Caco-2 (cell line): ENCODE data around the gene GSX1. TPM values are rescaled to one million over a fixed set of nuclear protein-coding genes. Genes with fewer than 3 reads are reported as not detected.

Experiments
- BruUV-seq: library from RNA; stranded (reverse); fragments of 400-500 nt; replicated peaks from 2 replicates; lab custom pipeline; 2021; lab: Mats Ljungman, UMichigan
- CTCF ChIA-PET: fragments of 300-600 bp; sonication (Branson Sonifier 250); formaldehyde crosslinking; loops from one replicate; lab custom pipeline; 2022; ENCODE audit warnings: antibody characterized with exemption; lab: Charles Lee
- POLR2A ChIA-PET: fragments of 300-600 bp; sonication (Branson Sonifier 250); formaldehyde crosslinking; loops from one replicate; lab custom pipeline; 2022; ENCODE audit warnings: antibody characterized with exemption; lab: Charles Lee
- DNase-seq, 2 experiments: peaks; one replicate each; pipeline versions ENCODE4 v3.0.0 to v3.0.0-alpha.2; 2020 to 2022
- H3K27me3 ChIP-seq: replicated peaks from 2 replicates; pipeline ENCODE4 v1.6.0; 2011; ENCODE audit warnings: low read length; ENCODE audit not compliant: control insufficient read depth, insufficient read depth
- H3K36me3 ChIP-seq: 2 replicates; pipeline ENCODE4 v1.5.1; 2011; ENCODE audit warnings: low read length; ENCODE audit not compliant: control insufficient read depth, insufficient read depth
- H3K4me1 ChIP-seq: fragments of 250-450 bp; sonication (Bioruptor Pico); 2 replicates; pipeline ENCODE4 v1.5.1; 2020; ENCODE audit warnings: mild to moderate bottlenecking
- H3K4me3 ChIP-seq: 2 replicates; pipeline ENCODE4 v1.5.1; 2011; ENCODE audit warnings: low read depth, mild to moderate bottlenecking, control low read depth, low read length
- H3K9me3 ChIP-seq: fragments of 250-450 bp; sonication (Bioruptor Pico); 2 replicates; pipeline ENCODE4 v1.5.1; 2020; ENCODE audit warnings: mild to moderate bottlenecking, moderate library complexity
- H3K27ac Mint-ChIP-seq: one replicate; pipeline ENCODE4 v1.8.0; 2022; ENCODE audit warnings: mixed read lengths; ENCODE audit not compliant: unreplicated experiment
- H3K27me3 Mint-ChIP-seq: one replicate; pipeline ENCODE4 v1.8.0; 2022; ENCODE audit warnings: mixed read lengths; ENCODE audit not compliant: insufficient read depth, unreplicated experiment
- H3K36me3 Mint-ChIP-seq: one replicate; pipeline ENCODE4 v1.8.0; 2022; ENCODE audit warnings: mild to moderate bottlenecking, mixed read lengths; ENCODE audit not compliant: insufficient read depth, unreplicated experiment
- H3K4me1 Mint-ChIP-seq: one replicate; pipeline ENCODE4 v1.8.0; 2022; ENCODE audit warnings: low read depth, mixed read lengths; ENCODE audit not compliant: unreplicated experiment
- H3K4me3 Mint-ChIP-seq: one replicate; pipeline ENCODE4 v1.8.0; 2022; ENCODE audit warnings: mild to moderate bottlenecking, moderate library complexity, mixed read lengths; ENCODE audit not compliant: unreplicated experiment
- H3K9me3 Mint-ChIP-seq: one replicate; pipeline ENCODE4 v1.8.0; 2022; ENCODE audit warnings: mixed read lengths; ENCODE audit not compliant: unreplicated experiment
- intact Hi-C: fragments of 100-400 bp; cut with micrococcal nuclease; formaldehyde crosslinking; loops from one replicate; pipeline ENCODE4 v1.10.0; 2022; ENCODE audit not compliant: unreplicated experiment
- total RNA-seq: library from RNA; stranded (reverse); gene quantifications from 2 replicates; pipeline ENCODE4 v1.2.3, GENCODE V29; 2022
- TF ChIP-seq, protein P1 (sequence below), 2 experiments: fragments of 200-600 bp in 1 of 2; IDR thresholded peaks; 1 replicate in 1 of 2; 2 replicates in 1 of 2; pipeline versions ENCODE4 v1.5.1 to v1.8.0; 2011 to 2022; ENCODE audit warnings: antibody characterized with exemption in 1 of 2, control low read depth in 1 of 2, inconsistent platforms in 1 of 2, low read depth in 1 of 2, low read length in 1 of 2, mild to moderate bottlenecking in 1 of 2, moderate library complexity in 1 of 2; ENCODE audit not compliant: insufficient read depth in 1 of 2, severe bottlenecking in 1 of 2, unreplicated experiment in 1 of 2

Gene GSX1
- total RNA-seq, 1 experiment from 2014 or later: not detected

DNA sequence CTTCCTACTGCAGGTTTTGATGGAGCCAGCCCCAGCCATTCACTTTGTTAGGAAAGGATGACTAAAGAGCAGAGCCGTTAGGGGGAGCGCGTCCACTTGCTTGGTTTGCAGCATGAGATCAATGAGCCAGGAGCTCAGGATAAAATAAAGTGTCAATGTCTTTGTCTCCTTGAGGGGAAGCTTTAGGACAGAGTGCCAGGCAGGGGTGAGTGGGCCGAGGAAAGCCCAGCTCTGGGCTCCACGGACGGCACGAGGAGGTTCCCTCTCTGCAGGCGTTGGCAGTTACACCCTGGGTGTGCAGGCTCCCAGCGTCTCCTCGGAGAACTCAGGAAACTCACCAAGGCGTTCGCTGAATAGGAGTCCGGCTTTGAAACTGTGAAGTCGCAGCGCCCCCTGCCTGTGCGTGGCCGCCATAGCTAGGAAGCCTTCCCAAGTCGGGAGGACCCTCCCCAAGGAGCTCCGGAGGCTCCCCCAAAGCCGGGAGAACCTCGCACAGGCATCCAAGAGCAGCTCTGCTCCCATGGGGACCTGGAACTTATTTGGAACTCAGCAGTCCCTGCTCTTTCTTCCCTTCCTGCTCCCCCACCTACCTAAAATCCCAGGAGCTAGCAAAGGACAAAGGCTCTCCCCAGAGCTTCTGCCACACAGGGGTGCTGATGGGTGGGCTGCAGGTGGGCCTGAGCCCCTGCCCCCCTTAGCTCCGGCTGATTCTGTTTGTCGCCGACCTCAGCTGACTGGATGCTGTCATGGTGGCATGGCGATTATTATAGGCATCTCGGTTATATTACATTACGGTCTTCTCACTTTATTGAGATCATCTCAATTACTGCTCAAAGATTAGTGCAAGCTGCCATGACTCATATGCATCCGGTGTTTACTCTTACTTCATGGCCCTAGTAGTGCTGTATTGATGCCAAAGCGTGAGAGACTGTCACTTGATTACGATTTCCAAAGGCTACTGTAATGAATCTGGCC is 34.4 kb downstream of the GSX1 start:
- Histone ChIP-seq H3K36me3 (no peaks in the 10 kb centered on the region), H3K4me3 (peak overlapping the region; percentile 27), H3K27me3 (peaks cover under 1% of the 10 kb centered on the region; the same call in 1 of the 2 replicates), H3K9me3 (no peaks in the 10 kb centered on the region), H3K4me1 (0 out of 2 replicates have a peak, but pooled peaks cover 6% of the 10 kb centered on the region)
- intact Hi-C loops: loop anchor here (1.0 to 5.0 kb wide), 11 partner anchors 56 to 879 kb away; no protein-coding TSS in a partner anchor
- no peaks in the 10 kb centered on the region for H3K9me3 Mint-ChIP-seq
- peaks cover 22% of the 10 kb centered on the region for H3K27me3 Mint-ChIP-seq
- BruUV-seq: no TSS peak
- DNase-seq: peak; percentile 89 to 91
- H3K4me3 Mint-ChIP-seq: peak overlapping the region; percentile 70
- TF ChIP-seq, protein P1, sequence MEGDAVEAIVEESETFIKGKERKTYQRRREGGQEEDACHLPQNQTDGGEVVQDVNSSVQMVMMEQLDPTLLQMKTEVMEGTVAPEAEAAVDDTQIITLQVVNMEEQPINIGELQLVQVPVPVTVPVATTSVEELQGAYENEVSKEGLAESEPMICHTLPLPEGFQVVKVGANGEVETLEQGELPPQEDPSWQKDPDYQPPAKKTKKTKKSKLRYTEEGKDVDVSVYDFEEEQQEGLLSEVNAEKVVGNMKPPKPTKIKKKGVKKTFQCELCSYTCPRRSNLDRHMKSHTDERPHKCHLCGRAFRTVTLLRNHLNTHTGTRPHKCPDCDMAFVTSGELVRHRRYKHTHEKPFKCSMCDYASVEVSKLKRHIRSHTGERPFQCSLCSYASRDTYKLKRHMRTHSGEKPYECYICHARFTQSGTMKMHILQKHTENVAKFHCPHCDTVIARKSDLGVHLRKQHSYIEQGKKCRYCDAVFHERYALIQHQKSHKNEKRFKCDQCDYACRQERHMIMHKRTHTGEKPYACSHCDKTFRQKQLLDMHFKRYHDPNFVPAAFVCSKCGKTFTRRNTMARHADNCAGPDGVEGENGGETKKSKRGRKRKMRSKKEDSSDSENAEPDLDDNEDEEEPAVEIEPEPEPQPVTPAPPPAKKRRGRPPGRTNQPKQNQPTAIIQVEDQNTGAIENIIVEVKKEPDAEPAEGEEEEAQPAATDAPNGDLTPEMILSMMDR (IDR thresholded peaks at IDR 0.05; ENCODE audit: insufficient read depth in 1 of 2, low read depth in 1 of 2, low read length in 1 of 2, severe bottlenecking in 1 of 2, unreplicated experiment in 1 of 2): peak; percentile 94
- no peak overlapping the region for H3K27ac Mint-ChIP-seq
- H3K36me3 Mint-ChIP-seq: no peaks in the 10 kb centered on the region
- POLR2A ChIA-PET: interaction anchor here (1.0 to 1.2 kb wide), 3 partner anchors 127 to 157 kb away, joined by 3 to 4 read pairs (median 4); no protein-coding TSS in a partner anchor
- CTCF ChIA-PET: interaction anchor here (0.6 to 4.7 kb wide), 72 partner anchors 9 to 883 kb away, joined by 3 to 109 read pairs (median 5); partner anchors contain the start of genes CDX2, MTIF3, PDX1 and URAD
- H3K4me1 Mint-ChIP-seq: peaks cover 7% of the 10 kb centered on the region

DNA sequence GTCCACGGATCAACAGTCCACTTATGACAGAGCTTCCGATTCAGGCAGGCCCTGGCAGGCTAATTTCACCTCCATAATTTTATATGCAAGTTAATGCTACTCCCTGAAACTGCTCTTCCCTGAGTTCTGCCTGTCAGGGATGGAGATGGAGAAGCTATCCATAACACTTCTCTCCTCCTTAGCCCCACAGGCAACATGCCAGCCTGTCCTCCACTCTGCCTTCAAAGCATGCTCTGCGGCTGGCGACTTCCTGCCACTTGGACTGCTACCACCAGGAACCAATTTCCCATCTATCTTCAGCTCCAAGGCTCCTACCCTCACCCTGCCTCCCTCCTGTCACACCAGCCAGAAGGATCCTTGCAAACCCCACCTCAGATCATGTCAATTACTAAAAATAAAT is 35.4 kb downstream of the GSX1 start:
- TF ChIP-seq, protein P1 (IDR thresholded peaks at IDR 0.05; ENCODE audit: insufficient read depth in 1 of 2, low read depth in 1 of 2, low read length in 1 of 2, severe bottlenecking in 1 of 2, unreplicated experiment in 1 of 2): no peak
- ChIA-PET POLR2A (no interaction called here), CTCF (interaction anchor here (0.6 to 4.8 kb wide), 13 partner anchors 17 to 469 kb away, joined by 3 to 139 read pairs (median 19); partner anchors contain the start of gene URAD)
- intact Hi-C loops: loop anchor here (2.0 to 5.0 kb wide), 3 partner anchors 163 to 345 kb away; no protein-coding TSS in a partner anchor
- H3K4me1 ChIP-seq: 0 out of 2 replicates have a peak, but pooled peaks cover 6% of the 10 kb centered on the region
- H3K9me3 ChIP-seq: no peaks in the 10 kb centered on the region
- Mint-ChIP-seq H3K4me1 (peaks cover 7% of the 10 kb centered on the region), H3K27me3 (peaks cover 16% of the 10 kb centered on the region), H3K27ac (no peak overlapping the region), H3K9me3 (no peaks in the 10 kb centered on the region), H3K4me3 (no peak overlapping the region), H3K36me3 (no peaks in the 10 kb centered on the region)
- no peaks in the 10 kb centered on the region; the same call in 1 of the 2 replicates for H3K27me3 ChIP-seq
- H3K36me3 ChIP-seq: no peaks in the 10 kb centered on the region
- BruUV-seq: no TSS peak
- H3K4me3 ChIP-seq: no peak overlapping the region
- no peak for DNase-seq

DNA sequence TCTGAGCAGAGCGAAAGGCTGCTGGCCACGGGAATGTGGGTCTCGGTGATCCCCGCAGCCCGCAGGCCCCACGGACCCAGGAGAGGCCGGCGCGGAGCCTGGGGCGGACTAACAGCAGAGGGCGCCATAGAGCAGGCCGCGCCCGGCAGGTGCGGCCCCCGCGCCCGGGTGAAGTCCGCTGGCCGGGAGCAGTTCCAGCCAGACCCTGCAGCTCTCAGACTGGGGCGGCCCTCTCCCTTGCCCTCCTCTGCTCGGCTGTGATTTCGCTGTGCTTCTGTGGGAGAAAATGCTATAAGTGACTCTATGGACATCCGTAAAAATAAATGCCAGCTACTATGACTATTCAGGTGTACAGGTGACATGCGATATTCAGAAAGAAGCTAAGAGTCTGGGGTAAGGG is 37.7 kb downstream of the GSX1 start:
- 0 out of 2 replicates have a peak, but pooled peaks cover 6% of the 10 kb centered on the region for H3K4me1 ChIP-seq

More for the DNA sequence above, 37.7 kb downstream of the GSX1 start:
- TF ChIP-seq, protein P1 (IDR thresholded peaks at IDR 0.05; ENCODE audit: insufficient read depth in 1 of 2, low read depth in 1 of 2, low read length in 1 of 2, severe bottlenecking in 1 of 2, unreplicated experiment in 1 of 2): peak; percentile 93 to 98
- no peaks in the 10 kb centered on the region for H3K36me3 ChIP-seq
- H3K9me3 ChIP-seq: no peaks in the 10 kb centered on the region
- Mint-ChIP-seq H3K27me3 (peaks cover 4% of the 10 kb centered on the region), H3K4me1 (peaks cover 16% of the 10 kb centered on the region), H3K9me3 (no peaks in the 10 kb centered on the region), H3K4me3 (peak overlapping the region; percentile 50), H3K27ac (no peak overlapping the region), H3K36me3 (no peaks in the 10 kb centered on the region)
- peak; percentile 70 to 91 for DNase-seq
- peak overlapping the region; percentile 21; the same call in 1 of the 2 replicates for H3K4me3 ChIP-seq
- no peaks in the 10 kb centered on the region for H3K27me3 ChIP-seq
- POLR2A ChIA-PET: interaction anchor here (1.2 kb wide), 1 partner anchor 124 kb away, joined by 16 read pairs; no protein-coding TSS in a partner anchor
- intact Hi-C loops: loop anchor here (1.0 kb wide), 3 partner anchors 38 to 154 kb away; no protein-coding TSS in a partner anchor
- BruUV-seq: no TSS peak
- CTCF ChIA-PET: interaction anchor here (0.7 to 4.8 kb wide), 20 partner anchors 14 to 468 kb away, joined by 3 to 139 read pairs (median 4); partner anchors contain the start of genes CDX2 and PDX1
